ENCODE results near the gene LRBA. TPM values are rescaled to one million over a fixed set of nuclear protein-coding genes. Genes with fewer than 3 reads are reported as not detected.
"Not testable (repeated sequence)": the region's sequence is repeated elsewhere in the genome, so short reads cannot be mapped to it uniquely, and the experiment has no call there.

Gene LRBA
- polyA plus RNA-seq, 4 donors = 14.9 to 62.2 (median 19.6) TPM

GRCh38 chr4:150562751-150563150 is 452.3 kb downstream of the LRBA start:
- DNase-seq = no peak
- FAIRE-seq = no peak
- H3K27me3 ChIP-seq (ENCODE audit: control insufficient read depth in 3 of 3, insufficient read depth in 3 of 3, low read length in 3 of 3) = no peaks in the 10 kb centered on the region

GRCh38 chr4:150562250-150562649 is 452.8 kb downstream of the LRBA start:
- FAIRE-seq = no peak

More at GRCh38 chr4:150562751-150563150, 452.3 kb downstream of the LRBA start:
- no peaks in the 10 kb centered on the region for H3K36me3 ChIP-seq (ENCODE audit: control insufficient read depth in 3 of 3, insufficient read depth in 2 of 3, low read depth in 1 of 3, low read length in 3 of 3)
- peaks cover 0 to 6% of the 10 kb centered on the region in 2 donors for H3K9me3 ChIP-seq (ENCODE audit: control insufficient read depth in 2 of 2, insufficient read depth in 1 of 2, low read depth in 1 of 2, low read length in 1 of 2)
- no peak overlapping the region for H3K4me3 ChIP-seq (ENCODE audit: low read depth in 1 of 3, low read length in 3 of 3)
- no peaks in the 10 kb centered on the region for H3K4me1 ChIP-seq (ENCODE audit: control insufficient read depth in 3 of 3, insufficient read depth in 2 of 3, low read depth in 1 of 3, low read length in 2 of 3)
- no peak overlapping the region for H3K27ac ChIP-seq (ENCODE audit: low read depth in 1 of 3, low read length in 2 of 3)

GRCh38 chr4:150561143-150561737 is 453.8 kb downstream of the LRBA start:
- Histone ChIP-seq H3K9me3 (ENCODE audit: control insufficient read depth in 2 of 2, insufficient read depth in 1 of 2, low read depth in 1 of 2, low read length in 1 of 2) (peaks cover 0 to 6% of the 10 kb centered on the region in 2 donors), H3K27me3 (ENCODE audit: control insufficient read depth in 3 of 3, insufficient read depth in 3 of 3, low read length in 3 of 3) (no peaks in the 10 kb centered on the region), H3K36me3 (ENCODE audit: control insufficient read depth in 3 of 3, insufficient read depth in 2 of 3, low read depth in 1 of 3, low read length in 3 of 3) (no peaks in the 10 kb centered on the region), H3K4me3 (ENCODE audit: low read depth in 1 of 3, low read length in 3 of 3) (no peak overlapping the region), H3K4me1 (ENCODE audit: control insufficient read depth in 3 of 3, insufficient read depth in 2 of 3, low read depth in 1 of 3, low read length in 2 of 3) (no peaks in the 10 kb centered on the region), H3K27ac (ENCODE audit: low read depth in 1 of 3, low read length in 2 of 3) (no peak overlapping the region)
- WGBS, 3 donors = 95 to 98% (median 96%) methylated on average over 2 of the region's 2 CpGs
- DNase-seq = no peak
- no peak for FAIRE-seq

More at GRCh38 chr4:150562250-150562649, 452.8 kb downstream of the LRBA start:
- 95 to 99% (median 99%) methylated on average over 2 of the region's 2 CpGs for WGBS, 3 donors
- no peaks in the 10 kb centered on the region for H3K27me3 ChIP-seq (ENCODE audit: control insufficient read depth in 3 of 3, insufficient read depth in 3 of 3, low read length in 3 of 3)
- H3K9me3 ChIP-seq (ENCODE audit: control insufficient read depth in 2 of 2, insufficient read depth in 1 of 2, low read depth in 1 of 2, low read length in 1 of 2) = peaks cover 0 to 6% of the 10 kb centered on the region in 2 donors
- no peaks in the 10 kb centered on the region for H3K36me3 ChIP-seq (ENCODE audit: control insufficient read depth in 3 of 3, insufficient read depth in 2 of 3, low read depth in 1 of 3, low read length in 3 of 3)
- no peak overlapping the region for H3K27ac ChIP-seq (ENCODE audit: low read depth in 1 of 3, low read length in 2 of 3)
- no peak for DNase-seq
- H3K4me3 ChIP-seq (ENCODE audit: low read depth in 1 of 3, low read length in 3 of 3) = no peak overlapping the region
- H3K4me1 ChIP-seq (ENCODE audit: control insufficient read depth in 3 of 3, insufficient read depth in 2 of 3, low read depth in 1 of 3, low read length in 2 of 3) = no peaks in the 10 kb centered on the region

- not testable (repeated sequence) for H3K36me3 ChIP-seq (ENCODE audit: control insufficient read depth in 3 of 3, insufficient read depth in 2 of 3, low read depth in 1 of 3, low read length in 3 of 3); DNase-seq; FAIRE-seq; H3K4me3 ChIP-seq (ENCODE audit: low read depth in 1 of 3, low read length in 3 of 3); H3K4me1 ChIP-seq (ENCODE audit: control insufficient read depth in 3 of 3, insufficient read depth in 2 of 3, low read depth in 1 of 3, low read length in 2 of 3); H3K9me3 ChIP-seq (ENCODE audit: control insufficient read depth in 2 of 2, insufficient read depth in 1 of 2, low read depth in 1 of 2, low read length in 1 of 2); H3K27me3 ChIP-seq (ENCODE audit: control insufficient read depth in 3 of 3, insufficient read depth in 3 of 3, low read length in 3 of 3); H3K27ac ChIP-seq (ENCODE audit: low read depth in 1 of 3, low read length in 2 of 3)
- 97 to 100% (median 97%) methylated on average over 3 of the region's 3 CpGs for WGBS, 3 donors
These were observed 457.3 kb downstream of the LRBA start for GRCh38 chr4:150557811-150558210.

- Histone ChIP-seq H3K4me3 (ENCODE audit: low read depth in 1 of 3, low read length in 3 of 3) (no peak overlapping the region), H3K36me3 (ENCODE audit: control insufficient read depth in 3 of 3, insufficient read depth in 2 of 3, low read depth in 1 of 3, low read length in 3 of 3) (peaks cover 0 to 2% (median 0%) of the 10 kb centered on the region in 3 donors), H3K4me1 (ENCODE audit: control insufficient read depth in 3 of 3, insufficient read depth in 2 of 3, low read depth in 1 of 3, low read length in 2 of 3) (no peaks in the 10 kb centered on the region), H3K27ac (ENCODE audit: low read depth in 1 of 3, low read length in 2 of 3) (no peak overlapping the region), H3K9me3 (ENCODE audit: control insufficient read depth in 2 of 2, insufficient read depth in 1 of 2, low read depth in 1 of 2, low read length in 1 of 2) (peaks cover 0 to 2% of the 10 kb centered on the region in 2 donors), H3K27me3 (ENCODE audit: control insufficient read depth in 3 of 3, insufficient read depth in 3 of 3, low read length in 3 of 3) (no peaks in the 10 kb centered on the region)
- 81 to 93% (median 83%) methylated on average over 4 of the region's 4 CpGs for WGBS, 3 donors
- FAIRE-seq (no peak), DNase-seq (no peak)
These were observed 467.8 kb downstream of the LRBA start for GRCh38 chr4:150547154-150547838.

DNA sequence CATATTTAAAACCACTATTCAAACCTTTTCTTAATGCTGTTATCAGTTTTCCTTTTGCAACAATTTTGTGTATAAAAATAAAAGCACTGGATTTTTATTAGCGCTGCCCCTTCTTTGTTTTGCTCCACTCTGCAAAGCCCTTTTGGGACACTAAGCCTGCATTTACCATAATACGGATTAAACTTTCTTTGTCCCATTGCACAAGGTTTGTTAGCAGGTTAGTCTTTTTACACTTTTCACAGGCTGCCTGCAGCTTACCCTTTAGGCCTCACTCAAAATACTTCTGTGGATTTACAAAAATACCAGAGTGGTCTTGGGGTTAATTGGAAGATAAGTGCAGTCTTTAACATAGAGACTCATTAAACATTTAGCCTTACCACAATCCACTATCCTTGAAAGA is 468.8 kb downstream of the LRBA start:
- DNase-seq = no peak
- H3K4me3 ChIP-seq (ENCODE audit: low read depth in 1 of 3, low read length in 3 of 3) = no peak overlapping the region
- no peak overlapping the region for H3K27ac ChIP-seq (ENCODE audit: low read depth in 1 of 3, low read length in 2 of 3)
- FAIRE-seq = no peak
- H3K4me1 ChIP-seq (ENCODE audit: control insufficient read depth in 3 of 3, insufficient read depth in 2 of 3, low read depth in 1 of 3, low read length in 2 of 3) = no peaks in the 10 kb centered on the region
- no peaks in the 10 kb centered on the region for H3K36me3 ChIP-seq (ENCODE audit: control insufficient read depth in 3 of 3, insufficient read depth in 2 of 3, low read depth in 1 of 3, low read length in 3 of 3)
- H3K9me3 ChIP-seq (ENCODE audit: control insufficient read depth in 2 of 2, insufficient read depth in 1 of 2, low read depth in 1 of 2, low read length in 1 of 2) = no peaks in the 10 kb centered on the region
- H3K27me3 ChIP-seq (ENCODE audit: control insufficient read depth in 3 of 3, insufficient read depth in 3 of 3, low read length in 3 of 3) = no peaks in the 10 kb centered on the region
- 94 to 100% (median 95%) methylated on average over 2 of the region's 2 CpGs for WGBS, 3 donors

- no peak for FAIRE-seq
- no peak for DNase-seq
- H3K4me1 ChIP-seq (ENCODE audit: control insufficient read depth in 3 of 3, insufficient read depth in 2 of 3, low read depth in 1 of 3, low read length in 2 of 3) = no peaks in the 10 kb centered on the region
- WGBS, 3 donors = 49 to 74% (median 67%) methylated on average over 1 of the region's 1 CpG
- no peaks in the 10 kb centered on the region for H3K36me3 ChIP-seq (ENCODE audit: control insufficient read depth in 3 of 3, insufficient read depth in 2 of 3, low read depth in 1 of 3, low read length in 3 of 3)
- no peaks in the 10 kb centered on the region for H3K9me3 ChIP-seq (ENCODE audit: control insufficient read depth in 2 of 2, insufficient read depth in 1 of 2, low read depth in 1 of 2, low read length in 1 of 2)
- H3K27me3 ChIP-seq (ENCODE audit: control insufficient read depth in 3 of 3, insufficient read depth in 3 of 3, low read length in 3 of 3) = no peaks in the 10 kb centered on the region
- no peak overlapping the region for H3K27ac ChIP-seq (ENCODE audit: low read depth in 1 of 3, low read length in 2 of 3)
- H3K4me3 ChIP-seq (ENCODE audit: low read depth in 1 of 3, low read length in 3 of 3) = no peak overlapping the region
These were observed 472.0 kb downstream of the LRBA start for GRCh38 chr4:150543042-150543441.

GRCh38 chr4:150541681-150542080 is 473.4 kb downstream of the LRBA start:
- H3K4me3 ChIP-seq (ENCODE audit: low read depth in 1 of 3, low read length in 3 of 3) = no peak overlapping the region
- H3K36me3 ChIP-seq (ENCODE audit: control insufficient read depth in 3 of 3, insufficient read depth in 2 of 3, low read depth in 1 of 3, low read length in 3 of 3) = no peaks in the 10 kb centered on the region
- no peaks in the 10 kb centered on the region for H3K4me1 ChIP-seq (ENCODE audit: control insufficient read depth in 3 of 3, insufficient read depth in 2 of 3, low read depth in 1 of 3, low read length in 2 of 3)
- no peaks in the 10 kb centered on the region for H3K27me3 ChIP-seq (ENCODE audit: control insufficient read depth in 3 of 3, insufficient read depth in 3 of 3, low read length in 3 of 3)
- no peak overlapping the region for H3K27ac ChIP-seq (ENCODE audit: low read depth in 1 of 3, low read length in 2 of 3)
- H3K9me3 ChIP-seq (ENCODE audit: control insufficient read depth in 2 of 2, insufficient read depth in 1 of 2, low read depth in 1 of 2, low read length in 1 of 2) = no peaks in the 10 kb centered on the region
- FAIRE-seq (no peak), DNase-seq (no peak)
- WGBS, 3 donors = 93 to 97% (median 94%) methylated on average over 3 of the region's 3 CpGs
